UCSD-AML1 (cell line): ENCODE measurements around the gene SMARCA4.

ENCODE experiments used
- DNase-seq: peaks from one replicate; lab custom pipeline; 2025; ENCODE audit not compliant: unreplicated experiment; lab: John Stamatoyannopoulos, UW

Gene SMARCA4

GRCh38 chr19:11007385-11007784 is 46.6 kb downstream of the SMARCA4 start:
- no peak for DNase-seq

DNA sequence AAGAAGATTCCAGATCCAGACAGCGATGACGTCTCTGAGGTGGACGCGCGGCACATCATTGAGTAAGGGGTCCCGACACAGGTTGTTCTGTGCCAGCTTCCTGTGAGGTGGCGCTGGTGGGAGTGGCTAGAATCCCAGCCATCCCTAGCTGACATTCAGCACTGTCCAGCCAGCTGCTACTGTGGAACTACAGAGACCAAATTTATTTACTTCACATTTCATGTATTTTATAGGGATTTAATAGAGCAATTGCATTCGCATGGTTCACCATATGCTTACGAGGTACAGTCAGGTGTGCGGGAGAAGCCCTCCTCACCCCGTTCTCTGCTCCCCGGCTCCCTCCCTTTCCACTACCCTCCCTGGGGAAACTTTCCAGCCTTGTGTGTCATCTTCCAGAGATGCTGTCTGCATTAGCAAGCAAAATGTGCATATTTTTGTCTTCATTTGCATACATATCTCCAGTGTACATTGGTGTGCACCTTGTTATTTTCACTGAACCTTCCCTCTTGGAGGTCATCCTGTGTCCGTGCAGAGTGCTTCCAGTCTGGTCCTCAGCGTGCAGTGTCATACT is 47.2 kb downstream of the SMARCA4 start:
- no peak for DNase-seq

- no peak for DNase-seq
Observed at GRCh38 chr19:11010041-11010440, 49.2 kb downstream of the SMARCA4 start.

- no peak for DNase-seq
Observed at GRCh38 chr19:11012507-11012906, 51.7 kb downstream of the SMARCA4 start.

DNA sequence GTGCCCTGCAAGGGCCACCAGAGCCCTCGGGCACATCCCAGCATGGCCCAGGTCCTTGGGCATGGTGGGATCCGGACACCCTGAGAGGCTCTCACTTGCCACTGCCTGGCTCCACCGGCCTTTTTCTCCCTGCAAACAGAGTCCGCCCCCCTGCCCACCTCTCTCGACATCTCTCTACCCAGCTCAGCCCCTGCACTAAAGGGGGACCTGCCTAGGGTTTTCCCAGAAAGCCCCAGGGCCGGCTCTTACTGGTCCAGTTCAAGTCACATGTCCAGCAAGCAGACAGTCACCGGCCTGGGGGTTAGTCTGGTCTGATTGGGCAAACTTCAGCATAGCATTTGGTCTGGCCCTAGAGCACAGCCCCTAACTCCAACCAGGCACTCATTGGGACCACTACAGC is 52.9 kb downstream of the SMARCA4 start:
- no peak for DNase-seq

- DNase-seq = no peak
Observed at GRCh38 chr19:11014403-11014911, 53.6 kb downstream of the SMARCA4 start.

- DNase-seq = no peak
Observed at GRCh38 chr19:11016631-11017030, 55.8 kb downstream of the SMARCA4 start.

GRCh38 chr19:11017275-11018035 is 56.6 kb downstream of the SMARCA4 start:
- DNase-seq = no peak

GRCh38 chr19:11018179-11018578 is 57.3 kb downstream of the SMARCA4 start:
- DNase-seq = no peak

GRCh38 chr19:11018763-11019162 is 57.9 kb downstream of the SMARCA4 start:
- no peak for DNase-seq

DNA sequence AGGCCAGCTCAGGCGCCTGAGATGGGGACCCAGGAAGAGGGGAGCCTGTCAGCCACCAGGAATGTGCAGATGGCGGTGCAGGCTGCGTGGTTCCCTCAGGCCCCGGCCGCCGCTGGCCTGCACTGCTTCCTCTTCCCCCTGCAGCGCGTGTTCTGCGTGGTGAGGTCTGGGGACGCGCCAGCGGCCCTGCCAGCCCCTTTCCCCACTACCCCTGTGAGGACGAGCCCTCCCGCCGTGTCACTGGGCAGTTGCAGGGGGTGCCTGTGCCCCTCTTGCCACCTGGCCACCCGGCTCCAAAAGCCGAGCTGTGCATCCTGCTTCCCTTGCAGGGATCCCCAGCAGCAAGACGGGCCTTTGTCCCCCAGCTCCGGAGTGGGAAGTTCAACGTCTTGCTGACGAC is 58.4 kb downstream of the SMARCA4 start:
- DNase-seq = no peak

DNA sequence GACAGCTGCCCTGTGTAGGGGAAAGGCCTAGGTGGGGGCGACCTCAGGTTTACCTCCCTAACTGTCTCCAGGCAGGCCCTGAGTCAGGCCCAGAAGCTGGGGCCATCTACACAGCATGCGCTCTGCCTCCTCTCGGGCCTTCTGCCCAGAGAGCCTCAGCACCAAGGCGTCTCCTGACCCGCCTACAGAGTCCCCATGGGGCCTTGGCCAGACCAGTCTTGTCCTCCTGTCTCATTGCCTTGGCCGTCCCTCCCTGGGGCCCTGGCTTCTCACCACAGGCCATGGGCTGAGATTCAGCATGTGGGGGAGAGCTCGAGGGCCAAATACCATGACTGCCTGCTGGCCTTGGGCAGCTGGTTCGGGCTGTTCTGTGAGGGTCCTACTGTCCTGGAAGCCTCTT is 59.0 kb downstream of the SMARCA4 start:
- DNase-seq = no peak

DNA sequence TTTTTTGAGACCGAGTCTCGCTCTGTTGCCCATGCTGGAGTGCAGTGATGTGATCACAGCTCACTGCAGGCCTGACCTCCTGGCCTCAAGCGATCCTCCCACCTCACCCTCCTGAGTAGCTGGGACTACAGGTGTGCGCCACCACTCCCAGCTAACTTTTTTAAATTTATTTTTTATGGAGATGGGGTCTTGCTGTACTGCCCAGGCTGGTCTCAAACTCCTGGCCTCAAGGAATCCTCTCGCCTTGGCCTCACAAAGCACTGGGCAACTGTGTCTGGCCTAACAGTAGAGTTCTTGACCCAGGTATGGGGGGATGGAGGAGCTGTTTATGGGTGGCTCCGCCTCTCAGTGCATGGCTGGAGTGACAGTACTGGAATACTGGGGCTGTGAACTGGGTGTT is 59.6 kb downstream of the SMARCA4 start:
- DNase-seq = no peak

DNA sequence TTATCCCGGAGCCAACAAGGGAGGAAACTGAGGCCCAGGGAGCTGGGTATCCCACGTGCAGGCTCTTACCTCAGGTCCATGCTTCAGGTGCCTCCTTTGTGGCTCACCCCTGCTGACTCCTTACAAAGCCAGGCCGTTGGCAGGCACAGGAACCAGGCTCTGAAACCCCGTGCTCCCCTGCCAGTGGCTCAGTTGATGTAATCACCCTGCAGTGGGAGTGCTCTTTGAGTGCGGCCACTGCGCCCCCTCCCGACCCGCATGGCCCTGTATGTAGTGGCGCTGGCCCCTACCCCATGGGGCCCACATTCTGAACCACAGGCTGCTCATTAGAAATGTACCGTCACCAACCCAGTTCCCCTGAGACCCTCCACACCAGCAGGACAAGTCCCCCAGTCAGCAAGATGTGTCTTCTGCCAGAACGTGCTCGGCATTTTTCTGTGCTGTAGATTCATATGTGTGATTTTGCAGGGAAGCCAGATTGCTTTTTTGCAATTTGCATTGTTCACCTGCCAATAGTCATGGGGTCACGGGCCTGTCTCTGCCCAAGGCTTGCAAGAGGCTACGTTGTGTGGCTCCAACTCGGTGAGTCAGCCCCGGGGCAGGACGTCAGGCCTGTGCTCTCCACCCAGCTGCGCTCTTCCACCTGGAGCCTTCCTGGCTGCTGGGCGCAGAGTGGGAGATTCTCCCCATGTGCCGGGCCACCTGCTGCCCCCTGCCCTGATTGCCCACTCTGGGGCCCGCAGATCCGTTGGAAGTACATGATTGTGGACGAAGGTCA is 60.3 kb downstream of the SMARCA4 start:
- no peak for DNase-seq

- DNase-seq = no peak
Observed at GRCh38 chr19:11021760-11022144, 60.9 kb downstream of the SMARCA4 start.

DNA sequence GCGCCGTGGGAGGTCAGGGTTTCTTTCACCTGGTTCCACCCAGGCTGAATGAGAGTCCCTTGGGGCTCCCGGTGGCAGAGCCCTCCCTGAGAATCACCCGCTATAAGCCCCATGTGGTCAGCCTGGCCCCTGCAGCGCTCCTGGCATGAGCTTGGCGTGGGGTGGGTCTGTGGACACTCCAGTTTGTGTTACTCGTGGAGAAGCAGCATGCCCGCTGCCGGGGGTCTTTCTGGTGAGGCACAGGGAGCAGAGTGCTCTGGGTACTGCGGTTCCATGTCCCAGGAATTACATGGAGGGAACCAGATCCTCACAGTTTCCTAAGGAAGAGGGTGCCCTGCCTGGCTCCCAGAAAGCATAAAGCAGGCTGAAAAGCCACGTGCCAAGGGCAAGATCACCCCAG is 62.2 kb downstream of the SMARCA4 start:
- no peak for DNase-seq

- no peak for DNase-seq
Observed at GRCh38 chr19:11023710-11024109, 62.9 kb downstream of the SMARCA4 start.

DNA sequence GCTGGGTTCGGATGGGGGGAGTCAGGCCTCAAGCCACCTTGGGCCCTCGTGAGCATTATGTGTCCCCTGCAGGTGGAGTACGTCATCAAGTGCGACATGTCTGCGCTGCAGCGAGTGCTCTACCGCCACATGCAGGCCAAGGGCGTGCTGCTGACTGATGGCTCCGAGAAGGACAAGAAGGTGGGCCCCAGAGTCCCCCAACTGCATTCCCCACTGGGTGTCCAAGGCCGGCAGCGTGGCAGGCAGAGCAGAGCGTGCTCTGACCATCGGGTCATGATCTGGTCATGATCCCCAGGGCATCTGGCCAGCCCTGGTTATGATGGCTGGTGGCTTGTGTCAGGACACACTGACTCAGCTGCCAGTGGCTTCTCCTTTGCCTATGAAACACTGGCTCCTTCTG is 63.4 kb downstream of the SMARCA4 start:
- DNase-seq = no peak

DNA sequence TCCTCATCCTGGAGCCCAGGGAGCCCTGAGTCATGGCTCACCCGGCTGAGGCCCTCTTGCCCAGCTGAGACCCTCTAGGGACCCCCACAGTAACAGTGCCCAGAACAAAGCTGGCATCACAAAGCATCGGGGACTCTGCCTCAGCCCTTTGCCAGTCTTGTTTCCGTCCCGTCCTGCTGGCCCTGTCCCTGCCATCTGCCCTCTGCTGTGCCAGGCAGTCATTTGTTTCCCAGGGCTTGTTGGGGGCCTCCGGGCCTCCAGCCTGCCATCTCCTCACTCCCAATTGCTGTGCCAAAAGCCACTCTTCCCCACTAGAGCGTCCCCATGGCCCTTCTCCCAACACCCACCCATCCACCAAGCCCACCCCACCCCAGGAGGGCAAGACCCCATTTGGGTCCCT is 64.2 kb downstream of the SMARCA4 start:
- no peak for DNase-seq

DNA sequence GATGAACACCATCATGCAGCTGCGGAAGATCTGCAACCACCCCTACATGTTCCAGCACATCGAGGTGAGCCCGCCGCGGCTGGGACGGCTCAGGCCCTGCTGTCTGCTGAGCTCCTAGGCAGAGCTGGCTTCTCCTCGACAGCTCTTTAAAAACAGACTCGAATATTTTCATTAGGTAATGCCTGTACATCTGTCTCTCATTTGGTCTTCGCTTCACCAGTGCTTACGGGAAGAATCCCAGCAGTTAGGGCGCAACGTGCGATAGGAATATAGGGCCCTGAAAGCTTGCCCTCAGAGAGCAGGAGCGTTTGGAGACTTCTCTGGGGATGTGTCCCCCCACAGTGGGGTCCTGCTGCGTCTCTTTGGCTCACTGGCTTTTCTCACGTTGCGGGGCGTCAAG is 64.6 kb downstream of the SMARCA4 start:
- DNase-seq = no peak

- no peak for DNase-seq
Observed at GRCh38 chr19:11025997-11026396, 65.2 kb downstream of the SMARCA4 start.

- DNase-seq = no peak
Observed at GRCh38 chr19:11027381-11027780, 66.6 kb downstream of the SMARCA4 start.
